Ascending aorta (tissue), 2 donors: ENCODE results near the gene DYSF. TPM values are rescaled to one million over a fixed set of nuclear protein-coding genes. Genes with fewer than 3 reads are reported as not detected.

ENCODE experiments used
- DNase-seq, 2 donors: peaks; one replicate each; pipeline ENCODE4 v3.0.0-alpha.2; 2019; ENCODE audit warnings: low spot score in 2 of 2
- H3K27ac ChIP-seq, 2 donors: fragments of 200-600 bp; sonication (generic); one replicate each; pipeline ENCODE4 v1.5.1; 2016 to 2017; ENCODE audit warnings: mild to moderate bottlenecking in 1 of 2
- H3K27me3 ChIP-seq: fragments of 200-600 bp; sonication (generic); one replicate; pipeline ENCODE4 v1.5.1; 2017
- H3K36me3 ChIP-seq, 2 donors: fragments of 200-600 bp; sonication (generic); one replicate each; pipeline ENCODE4 v1.5.1; 2016
- H3K4me1 ChIP-seq, 2 donors: fragments of 200-600 bp; sonication (generic); one replicate each; pipeline ENCODE4 v1.5.1; 2016 to 2017; ENCODE audit warnings: mild to moderate bottlenecking in 1 of 2
- H3K4me3 ChIP-seq, 2 donors: fragments of 200-600 bp; sonication (generic); one replicate each; pipeline ENCODE4 v1.5.1; 2016 to 2017; ENCODE audit warnings: mild to moderate bottlenecking in 1 of 2
- H3K9me3 ChIP-seq, 2 donors: fragments of 200-600 bp; sonication (generic); one replicate each; pipeline ENCODE4 v1.5.1; 2016
- CTCF ChIP-seq, 3 experiments: fragments of 200-600 bp in 2 of 3; fragments of 450-650 bp in 1 of 3; sonication (generic) in 2 of 3; IDR thresholded peaks; one replicate each; pipeline ENCODE4 v1.5.1; 2016 to 2019; ENCODE audit warnings: antibody characterized with exemption in 3 of 3, mild to moderate bottlenecking in 1 of 3, moderate library complexity in 1 of 3
- intact Hi-C: fragments of 100-400 bp; cut with DNase I; formaldehyde crosslinking; loops from one replicate; pipeline ENCODE4 v1.15.1; 2023
- total RNA-seq: library from RNA; depleted of rRNA; stranded (reverse); fragments of >200 nt; gene quantifications from one replicate; pipeline ENCODE4 v1.1.0, GENCODE V29; 2016

The DYSF gene
- total RNA-seq, 1 donor from 2014 or later = 58.3 TPM

DNA sequence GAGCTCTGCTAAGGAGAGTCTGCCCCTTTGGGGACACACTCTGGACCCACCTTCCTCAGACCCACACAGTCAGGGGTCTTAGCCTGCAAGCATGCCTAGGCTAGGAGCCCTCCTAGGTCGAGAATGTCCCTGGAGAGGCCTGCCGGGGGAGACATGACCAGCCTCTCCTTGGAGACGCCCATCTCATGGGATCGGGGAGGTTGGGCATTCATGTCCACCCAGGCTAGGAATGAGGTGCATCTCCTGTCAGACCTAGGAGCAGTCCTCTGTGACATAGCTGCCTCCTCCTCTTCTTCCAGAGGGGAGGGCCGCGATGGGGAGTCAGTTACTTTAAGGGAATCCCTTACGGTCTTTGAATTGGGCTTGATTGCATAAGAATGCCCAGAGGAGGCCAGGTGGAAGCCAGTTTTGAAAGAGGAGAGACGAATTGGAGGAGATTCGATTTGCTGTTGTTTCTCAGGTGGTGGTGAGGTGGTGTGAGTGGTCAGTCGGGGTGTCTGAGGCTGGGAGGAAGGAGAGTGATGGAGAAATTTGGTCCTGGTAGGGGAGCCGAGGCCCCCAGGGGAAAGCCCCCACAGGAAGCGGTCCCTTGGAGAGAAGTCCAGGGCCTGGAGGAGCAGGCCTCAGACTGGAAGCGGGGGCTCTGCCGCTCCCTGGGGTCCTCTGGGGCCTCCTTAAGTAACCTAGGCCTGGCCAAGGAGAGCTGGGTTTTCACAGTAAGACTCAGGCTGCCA lies 241.3 kb downstream of the DYSF start:
- peaks cover 0 to 12% of the 10 kb centered on the region in 2 donors for H3K4me1 ChIP-seq
- no peak for TF ChIP-seq CTCF (IDR thresholded peaks at IDR 0.05)
- H3K36me3 ChIP-seq = no peaks in the 10 kb centered on the region
- no peaks in the 10 kb centered on the region for H3K27me3 ChIP-seq
- DNase-seq = no peak
- intact Hi-C loops = loop anchor here (5.0 kb wide), 1 partner anchor 103 kb away; no protein-coding TSS in a partner anchor
- H3K9me3 ChIP-seq = no peaks in the 10 kb centered on the region
- H3K4me3 ChIP-seq = no peak overlapping the region
- no peak overlapping the region for H3K27ac ChIP-seq

DNA sequence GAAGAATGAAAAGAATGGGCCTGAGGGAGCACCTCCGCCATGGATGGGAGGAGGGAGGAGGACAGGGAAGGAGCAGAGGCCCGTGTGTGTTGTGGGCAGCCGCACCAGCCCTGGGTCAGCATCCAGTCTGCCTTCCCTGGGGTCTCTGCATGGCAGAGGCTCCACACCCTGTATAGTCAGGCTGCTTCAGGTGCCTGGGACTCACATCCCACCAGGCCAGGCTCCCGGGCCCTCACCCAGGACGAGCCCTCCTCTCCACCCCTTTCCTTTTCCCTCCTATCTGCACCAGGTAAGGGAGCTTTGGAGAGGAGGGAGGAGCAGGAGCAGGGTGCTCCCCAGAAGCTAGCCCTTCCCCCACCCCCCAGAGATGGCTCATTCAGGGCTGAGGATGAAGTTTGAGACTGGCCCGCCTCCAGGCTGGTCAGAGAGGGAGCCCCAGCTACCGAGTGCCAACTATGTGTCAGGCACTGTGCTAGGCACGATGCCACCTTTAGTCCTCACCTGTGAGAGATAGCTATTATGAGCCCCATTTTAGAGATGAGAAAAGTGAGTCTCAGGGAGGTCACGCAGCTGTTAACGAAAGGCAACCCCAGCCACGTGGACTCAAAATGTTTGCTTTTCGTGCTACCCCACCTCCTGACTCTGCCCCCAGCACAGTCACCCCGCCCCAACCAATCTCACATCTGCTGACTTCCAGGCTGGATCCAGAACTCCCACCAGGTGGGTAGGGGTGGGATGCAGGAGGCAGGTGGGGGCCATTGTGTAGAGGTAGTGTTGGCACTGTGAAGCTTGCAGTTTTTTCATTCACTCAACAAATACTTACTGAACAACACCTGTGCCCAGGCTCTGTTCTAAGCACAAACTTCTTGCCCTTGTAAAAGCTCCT lies 242.1 kb downstream of the DYSF start:
- Histone ChIP-seq H3K27ac (no peak overlapping the region), H3K4me3 (no peak overlapping the region), H3K36me3 (no peaks in the 10 kb centered on the region), H3K9me3 (no peaks in the 10 kb centered on the region), H3K4me1 (peaks cover 1 to 20% of the 10 kb centered on the region in 2 donors), H3K27me3 (no peaks in the 10 kb centered on the region)
- no peak for TF ChIP-seq CTCF (IDR thresholded peaks at IDR 0.05)
- intact Hi-C loops = no loop called here
- DNase-seq = no peak

- peaks cover 3 to 27% of the 10 kb centered on the region in 2 donors for H3K4me1 ChIP-seq
- intact Hi-C loops = no loop called here
- H3K27ac ChIP-seq = peak overlapping the region; percentile 64 to 66
- H3K36me3 ChIP-seq = no peaks in the 10 kb centered on the region
- no peak for DNase-seq
- no peak overlapping the region for H3K4me3 ChIP-seq
- H3K27me3 ChIP-seq = no peaks in the 10 kb centered on the region
- TF ChIP-seq CTCF (IDR thresholded peaks at IDR 0.05) = no peak
- no peaks in the 10 kb centered on the region for H3K9me3 ChIP-seq
These were observed 243.0 kb downstream of the DYSF start for GRCh38 chr2:71696381-71696780.

DNA sequence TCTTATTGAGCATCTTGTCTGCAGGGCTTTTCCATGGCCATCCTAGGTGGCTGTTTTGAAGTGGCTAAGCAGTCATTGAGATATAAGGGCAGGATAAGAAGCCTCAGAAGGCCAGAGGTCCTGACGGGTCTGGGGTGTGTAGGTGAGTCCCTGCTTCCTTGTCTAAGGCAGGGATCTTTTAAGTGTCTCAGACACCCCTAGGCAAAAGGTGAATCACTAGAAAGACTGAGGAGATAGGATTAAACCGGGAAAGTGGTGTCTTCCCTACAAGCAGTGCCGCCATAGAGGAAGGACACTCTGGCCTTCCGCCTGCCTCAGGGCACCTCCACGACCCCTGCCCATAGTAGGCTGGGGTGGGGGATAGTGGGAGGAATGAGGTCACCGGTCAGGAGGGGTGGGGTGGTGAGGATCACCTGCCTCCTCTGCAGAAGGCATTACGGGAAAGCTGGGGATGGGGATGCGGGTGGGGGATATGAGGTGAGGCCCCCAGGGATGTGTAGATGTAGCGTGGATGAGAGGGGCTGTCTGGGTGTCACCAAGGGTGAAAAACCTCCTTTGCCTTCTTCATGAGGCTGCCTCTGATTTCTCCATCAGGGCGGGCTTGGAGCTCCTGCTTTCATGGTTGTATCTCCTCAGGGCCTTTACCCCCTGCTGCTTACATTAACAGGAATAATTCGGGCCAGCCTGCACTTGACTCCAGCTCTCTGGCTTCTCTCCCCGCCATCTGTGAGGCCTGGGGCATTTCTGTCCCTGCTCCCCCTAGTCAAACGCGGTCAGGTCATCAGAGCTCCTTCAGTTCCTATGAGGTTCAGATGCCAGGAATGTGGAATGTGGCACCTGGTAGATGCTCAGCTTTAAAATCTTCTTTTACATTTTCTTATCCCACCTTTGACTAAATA lies 244.0 kb downstream of the DYSF start:
- Histone ChIP-seq H3K4me1 (peaks cover 3 to 37% of the 10 kb centered on the region in 2 donors), H3K4me3 (no peak overlapping the region), H3K27ac (peak overlapping the region; percentile 64 to 66), H3K27me3 (no peaks in the 10 kb centered on the region), H3K36me3 (no peaks in the 10 kb centered on the region), H3K9me3 (no peaks in the 10 kb centered on the region)
- no peak for DNase-seq
- intact Hi-C loops = no loop called here
- no peak for TF ChIP-seq CTCF (IDR thresholded peaks at IDR 0.05)

DNA sequence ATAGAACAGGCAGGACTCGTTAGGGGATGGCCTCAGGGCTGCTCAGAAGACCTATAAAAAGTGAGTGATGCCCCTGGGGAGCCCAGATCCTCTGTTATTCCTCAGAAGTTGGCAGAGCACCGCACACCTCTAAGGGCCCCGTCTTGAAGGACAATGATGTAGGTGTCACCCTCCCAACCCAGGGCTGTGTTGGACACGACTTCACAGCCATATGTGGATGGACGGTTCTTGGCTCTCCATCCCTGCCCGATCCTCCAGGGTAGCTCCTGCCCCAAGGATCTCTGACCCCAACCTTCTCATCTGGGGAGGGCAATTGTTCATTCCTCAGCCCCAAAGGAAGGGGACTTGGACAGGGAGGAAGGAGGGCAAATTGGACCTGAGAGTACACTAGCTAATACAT lies 246.1 kb downstream of the DYSF start:
- intact Hi-C loops = no loop called here

More for the DNA sequence above, 246.1 kb downstream of the DYSF start:
- no peak overlapping the region for H3K4me3 ChIP-seq
- H3K9me3 ChIP-seq = no peaks in the 10 kb centered on the region
- H3K36me3 ChIP-seq = no peaks in the 10 kb centered on the region
- peak overlapping the region; percentile 71 to 80 for H3K27ac ChIP-seq
- H3K4me1 ChIP-seq = peaks cover 7 to 57% of the 10 kb centered on the region in 2 donors
- H3K27me3 ChIP-seq = no peaks in the 10 kb centered on the region
- no peak for TF ChIP-seq CTCF (IDR thresholded peaks at IDR 0.05)
- no peak for DNase-seq
